ENCODE results near the gene RFX5. TPM values are rescaled to one million over a fixed set of nuclear protein-coding genes. Genes with fewer than 3 reads are reported as not detected.
A peak's percentile ranks its signal among the peaks of the same experiment; 100 is the strongest.

RFX5 gene
- total and polyA plus RNA-seq, 2 donors (not counting 1 experiment from before 2014, with no cell fraction given) = 181 to 207 TPM

DNA sequence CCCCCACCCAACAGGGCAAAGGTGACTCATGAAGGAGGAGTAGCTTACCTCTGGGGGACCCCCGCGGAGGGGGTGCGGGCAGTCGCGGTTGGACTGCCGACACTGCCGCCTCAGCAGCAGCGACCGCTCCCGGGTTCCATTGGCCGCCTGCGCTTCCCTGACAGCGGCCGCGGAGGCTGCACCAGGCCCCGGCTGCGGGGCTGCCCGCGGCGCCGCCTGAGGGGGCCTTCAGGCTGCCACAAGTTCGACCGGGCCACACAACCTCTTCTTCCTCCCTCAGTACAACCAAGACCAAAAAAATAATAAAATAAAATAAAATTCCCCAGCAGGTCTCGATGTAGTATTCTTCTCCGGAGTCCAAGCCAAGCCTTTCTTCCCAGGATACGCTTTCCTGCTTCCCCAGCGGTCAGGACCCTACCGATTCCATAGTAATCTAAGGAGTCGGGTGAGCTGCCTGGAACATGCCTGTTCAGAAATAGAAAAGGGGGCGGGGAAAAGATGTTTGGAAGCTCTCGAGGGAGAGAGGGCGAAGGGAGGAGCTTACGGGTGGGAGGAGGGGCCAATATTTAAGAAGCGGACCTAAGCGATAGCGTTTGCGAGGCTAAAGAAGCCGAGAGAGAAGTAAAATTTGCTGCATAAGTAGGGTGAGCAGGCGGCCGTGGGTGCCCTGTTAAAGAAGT lies 19.7 kb downstream of the RFX5 start, which contains the start of gene PI4KB:
PI4KB (minus strand) TSS at position 194 of the 680 bp plus-strand sequence. CDS start 10,935 bp downstream, outside the sequence.
- intact Hi-C loops (cut with micrococcal nuclease) = loop anchor here (1.0 to 5.0 kb wide), 6 partner anchors 14 to 130 kb away; partner anchors contain the start of genes PIP5K1A, POGZ, PSMD4 and RFX5
- no peaks in the 10 kb centered on the region for H3K9me3 Mint-ChIP-seq (ENCODE audit: insufficient read depth)

More for the DNA sequence above, 19.7 kb downstream of the RFX5 start, which contains the start of gene PI4KB:
- Histone ChIP-seq H2AFZ (ENCODE audit: insufficient read depth, low read depth, low read length, poor library complexity, severe bottlenecking) (peak within 1 kb of the TSS; percentile 90), H3K36me3 (replicated peaks in 1 of 2; ENCODE audit: control extremely low read depth in 1 of 2, control insufficient read depth in 1 of 2, extremely low read depth in 1 of 2, insufficient read depth in 2 of 2, low read length in 1 of 2) (peaks cover 0 to 23% of the 10 kb centered on the region in 2 experiments), H4K20me1 (ENCODE audit: control insufficient read depth, insufficient read depth, low read length, poor library complexity, severe bottlenecking) (peaks cover 8% of the 10 kb centered on the region), H3K9ac (ENCODE audit: low read length) (peak within 1 kb of the TSS; percentile 90), H3K27me3 (replicated peaks in 1 of 4; ENCODE audit: control extremely low read depth in 1 of 4, control insufficient read depth in 3 of 4, insufficient read depth in 4 of 4, low read length in 3 of 4) (no peaks in the 10 kb centered on the region), H3K4me1 (ENCODE audit: control insufficient read depth in 2 of 2, insufficient read depth in 2 of 2, low read length in 2 of 2) (peaks cover 21 to 26% of the 10 kb centered on the region in 2 donors), H3K9me3 (ENCODE audit: control extremely low read depth in 1 of 3, control insufficient read depth in 2 of 3, insufficient read depth in 1 of 3, low read length in 2 of 3) (no peaks in the 10 kb centered on the region), H3K79me2 (ENCODE audit: control insufficient read depth, insufficient read depth, low read length) (peaks cover 75% of the 10 kb centered on the region), H3K4me2 (replicated peaks; ENCODE audit: low read depth, low read length, poor library complexity, severe bottlenecking) (peak within 1 kb of the TSS; percentile 90), H3K4me3 (ENCODE audit: control extremely low read depth in 1 of 5, extremely low read depth in 1 of 5, insufficient read depth in 1 of 5, low read depth in 2 of 5, low read length in 4 of 5) (peak within 1 kb of the TSS; percentile 72 to 99 (median 90)), H3K27ac (ENCODE audit: low read length in 2 of 2) (peak within 1 kb of the TSS; percentile 87 to 89)
- WGBS (ENCODE audit: insufficient coverage) = under 1% methylated on average over 32 of the region's 40 CpGs
- ChIA-PET POLR2A (interaction anchor here (0.5 to 2.1 kb wide), 11 partner anchors 13 to 1442 kb away, joined by 3 to 18 read pairs (median 5); partner anchors contain the start of genes PSMB4 and RFX5), CTCF (interaction anchor here (0.6 to 10.0 kb wide), 11 partner anchors 14 to 407 kb away, joined by 3 to 148 read pairs (median 4); partner anchors contain the start of genes PSMB4, VPS72 and ZNF687)
- peaks cover 40% of the 10 kb centered on the region for H3K4me1 Mint-ChIP-seq
- DNase-seq (peak; percentile 97), ATAC-seq (ENCODE audit: low read depth) (peak; percentile 93)
- peak within 1 kb of the TSS; percentile 96 for H3K27ac Mint-ChIP-seq
- peak within 1 kb of the TSS; percentile 93 for H3K4me3 Mint-ChIP-seq
- TF ChIP-seq EZH2 (IDR thresholded peaks at IDR 0.05; ENCODE audit: borderline replicate concordance, insufficient read depth, low read depth, low read length, poor library complexity, severe bottlenecking) = no peak
- TF ChIP-seq, protein P1, sequence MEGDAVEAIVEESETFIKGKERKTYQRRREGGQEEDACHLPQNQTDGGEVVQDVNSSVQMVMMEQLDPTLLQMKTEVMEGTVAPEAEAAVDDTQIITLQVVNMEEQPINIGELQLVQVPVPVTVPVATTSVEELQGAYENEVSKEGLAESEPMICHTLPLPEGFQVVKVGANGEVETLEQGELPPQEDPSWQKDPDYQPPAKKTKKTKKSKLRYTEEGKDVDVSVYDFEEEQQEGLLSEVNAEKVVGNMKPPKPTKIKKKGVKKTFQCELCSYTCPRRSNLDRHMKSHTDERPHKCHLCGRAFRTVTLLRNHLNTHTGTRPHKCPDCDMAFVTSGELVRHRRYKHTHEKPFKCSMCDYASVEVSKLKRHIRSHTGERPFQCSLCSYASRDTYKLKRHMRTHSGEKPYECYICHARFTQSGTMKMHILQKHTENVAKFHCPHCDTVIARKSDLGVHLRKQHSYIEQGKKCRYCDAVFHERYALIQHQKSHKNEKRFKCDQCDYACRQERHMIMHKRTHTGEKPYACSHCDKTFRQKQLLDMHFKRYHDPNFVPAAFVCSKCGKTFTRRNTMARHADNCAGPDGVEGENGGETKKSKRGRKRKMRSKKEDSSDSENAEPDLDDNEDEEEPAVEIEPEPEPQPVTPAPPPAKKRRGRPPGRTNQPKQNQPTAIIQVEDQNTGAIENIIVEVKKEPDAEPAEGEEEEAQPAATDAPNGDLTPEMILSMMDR (IDR thresholded peaks at IDR 0.05) = no peak
- no peaks in the 10 kb centered on the region for H3K27me3 Mint-ChIP-seq

Measured in B cell (primary cell).